Putamen (tissue), 1 donor: Measurements from ENCODE around the gene MGAT1.
A peak's percentile ranks its signal among the peaks of the same experiment; 100 is the strongest.

ENCODE experiments used
- DNase-seq: peaks from one replicate; pipeline ENCODE4 v3.0.0-alpha.2; 2016; ENCODE audit warnings: low spot score

Gene MGAT1

DNA sequence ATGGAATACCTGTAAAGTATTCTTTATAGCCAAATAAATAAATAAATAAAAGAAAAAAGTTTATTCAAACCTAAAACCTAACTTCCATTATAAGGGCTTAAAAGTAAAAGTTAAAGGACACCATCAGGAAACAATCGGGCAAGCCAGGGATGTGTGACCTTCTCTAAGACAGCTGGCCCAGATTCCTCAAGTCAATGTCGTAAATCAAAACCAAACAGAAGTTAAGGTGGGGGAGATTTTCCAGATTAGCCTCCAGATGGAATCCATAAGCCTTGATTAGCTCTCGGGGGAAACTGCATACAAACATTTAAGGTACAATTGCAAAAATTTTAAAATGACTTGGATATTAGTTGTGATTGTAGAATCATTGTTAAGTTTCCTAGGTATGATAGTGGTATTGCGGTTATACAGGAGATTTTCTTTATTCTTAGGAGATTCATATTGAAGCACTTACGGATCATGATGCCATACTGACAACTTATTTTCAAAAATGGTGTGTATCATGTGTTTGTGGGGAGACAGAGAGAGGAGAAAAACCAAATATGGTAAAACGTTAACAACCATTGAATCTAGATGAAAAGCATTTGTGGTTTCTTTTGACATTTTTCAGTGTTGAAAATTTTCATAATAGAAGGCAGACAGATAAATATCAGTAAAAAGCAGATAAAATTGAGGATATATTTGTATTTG, 21.5 kb upstream of the MGAT1 start:
- no peak for DNase-seq

DNA sequence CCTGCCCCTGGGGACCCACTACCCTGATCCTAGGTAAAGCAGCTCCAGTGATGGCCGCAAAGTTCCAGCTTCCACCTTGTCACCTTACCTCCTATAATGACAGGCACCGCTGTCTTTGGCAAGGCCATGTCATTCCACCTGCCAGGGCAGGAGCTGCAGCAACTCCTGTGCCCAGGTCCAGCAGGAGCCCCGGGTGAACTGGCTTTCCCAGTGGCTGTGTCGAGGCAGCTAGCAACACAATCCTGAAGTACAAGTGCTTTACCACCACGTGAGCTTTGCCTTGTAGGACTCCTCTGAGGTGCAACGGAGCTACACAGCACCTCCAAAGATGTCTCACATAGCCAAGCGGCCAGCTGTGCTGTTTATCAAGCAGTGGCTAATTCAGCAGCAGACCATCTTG, 20.7 kb upstream of the MGAT1 start:
- DNase-seq: no peak

DNA sequence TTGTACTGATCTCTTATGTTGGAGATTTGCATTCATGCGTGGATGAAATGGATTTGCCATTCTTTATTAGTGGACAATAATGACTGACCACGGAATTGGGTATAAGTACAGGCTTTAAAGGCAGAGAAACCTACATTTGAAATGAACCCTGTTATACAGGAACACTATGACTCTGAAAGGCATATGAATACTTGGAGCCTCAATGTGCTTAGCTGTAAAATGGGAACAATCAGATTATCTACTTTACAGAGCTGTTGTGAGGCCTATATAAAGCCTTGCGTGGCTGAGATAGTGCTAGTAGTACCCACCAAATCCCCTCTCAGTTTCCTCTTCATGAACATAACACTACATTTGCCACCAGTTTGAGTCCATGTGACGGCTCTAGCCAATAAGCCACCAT, 18.9 kb upstream of the MGAT1 start:
- no peak for DNase-seq

DNA sequence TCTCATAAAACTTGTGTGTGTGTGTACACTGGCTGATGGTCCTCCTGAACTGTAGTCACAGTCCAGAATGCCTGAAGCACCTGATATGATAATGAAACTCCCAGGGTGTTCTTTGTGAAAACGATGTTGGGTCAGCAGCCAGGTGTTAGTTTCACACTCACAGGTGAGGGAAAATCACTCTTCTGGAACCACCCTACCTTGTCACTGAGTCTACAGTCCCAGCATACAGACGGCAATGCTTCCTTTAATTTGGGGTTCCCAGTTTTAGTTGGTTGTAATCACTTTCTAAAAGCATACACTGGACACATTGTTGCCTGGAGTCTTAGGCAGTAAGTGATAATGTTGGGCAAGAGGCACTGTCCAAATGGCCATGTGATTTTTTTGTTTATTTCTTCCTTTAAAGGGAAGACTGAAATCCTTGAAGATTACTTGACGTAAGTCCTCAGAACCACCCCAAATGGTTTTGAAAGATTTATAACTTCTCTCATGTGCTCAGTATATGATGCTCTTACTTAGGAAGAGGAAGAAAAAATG, 18.2 kb upstream of the MGAT1 start:
- DNase-seq: no peak

DNA sequence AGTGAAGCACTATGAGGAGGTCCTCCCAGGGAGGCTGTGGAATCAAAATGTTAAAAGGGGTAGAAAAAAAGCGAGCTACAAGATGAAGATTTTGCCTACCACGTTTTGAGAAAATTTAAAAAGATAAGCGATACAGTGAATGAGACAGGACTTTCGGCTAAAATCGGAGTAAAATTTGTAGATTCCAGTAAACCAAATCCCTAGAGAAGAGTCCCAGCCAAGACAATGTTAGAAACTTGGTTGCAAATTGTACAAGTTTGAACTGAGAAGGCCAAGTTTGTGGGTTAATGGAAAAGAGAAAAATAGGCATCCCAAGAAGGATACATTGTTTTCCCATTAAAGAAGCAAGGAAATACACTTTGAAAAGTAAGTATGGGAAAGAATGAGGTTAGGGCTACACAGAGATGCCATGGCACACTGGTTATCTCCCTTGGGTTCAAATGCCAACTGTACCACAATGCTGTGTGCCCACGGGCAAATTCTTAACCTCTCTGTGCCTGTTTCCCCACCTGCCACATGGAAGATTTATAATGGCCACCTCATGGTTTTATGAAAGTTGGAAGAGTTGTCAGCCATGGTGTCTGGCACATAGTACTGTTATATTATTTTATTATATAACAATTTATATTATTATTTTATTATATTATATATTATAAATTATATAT, 16.2 kb upstream of the MGAT1 start:
- DNase-seq: no peak

DNA sequence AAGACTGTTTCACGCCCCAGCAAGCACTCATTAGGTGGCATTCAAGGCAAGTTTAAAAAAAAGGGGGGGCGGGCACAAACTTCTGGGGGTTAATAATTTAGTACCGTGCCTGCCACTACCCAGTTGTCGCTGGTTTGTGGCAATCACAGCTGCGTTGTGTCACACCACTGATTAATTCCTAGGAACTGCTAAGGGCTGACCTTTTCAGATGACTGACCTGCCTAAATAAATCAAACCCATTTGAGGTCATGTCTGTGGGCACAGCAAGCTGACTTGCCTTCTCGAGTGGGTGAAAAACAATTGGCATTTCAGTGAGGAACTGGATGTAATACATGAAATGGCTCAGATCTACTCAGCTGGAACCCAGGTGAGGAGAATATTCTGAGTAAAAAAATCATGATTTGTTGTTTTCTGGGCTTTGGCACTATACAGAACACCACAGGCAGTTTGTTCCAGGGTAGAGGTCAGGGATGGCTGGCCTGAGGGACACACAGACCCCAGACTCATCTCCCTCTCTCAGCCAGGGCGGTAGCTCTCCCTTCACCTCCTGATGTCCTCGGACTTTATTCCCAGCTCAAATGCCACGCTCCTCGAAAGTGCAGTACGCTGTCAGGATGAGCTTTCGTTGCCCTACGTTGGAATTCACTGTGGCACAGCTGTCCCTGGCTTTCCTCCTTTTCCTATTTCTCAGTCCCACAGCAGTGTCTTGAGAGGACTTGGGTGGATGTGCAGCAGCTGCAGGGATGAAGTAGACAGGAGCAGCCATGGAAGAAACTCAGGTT, 15.5 kb upstream of the MGAT1 start:
- no peak for DNase-seq

DNA sequence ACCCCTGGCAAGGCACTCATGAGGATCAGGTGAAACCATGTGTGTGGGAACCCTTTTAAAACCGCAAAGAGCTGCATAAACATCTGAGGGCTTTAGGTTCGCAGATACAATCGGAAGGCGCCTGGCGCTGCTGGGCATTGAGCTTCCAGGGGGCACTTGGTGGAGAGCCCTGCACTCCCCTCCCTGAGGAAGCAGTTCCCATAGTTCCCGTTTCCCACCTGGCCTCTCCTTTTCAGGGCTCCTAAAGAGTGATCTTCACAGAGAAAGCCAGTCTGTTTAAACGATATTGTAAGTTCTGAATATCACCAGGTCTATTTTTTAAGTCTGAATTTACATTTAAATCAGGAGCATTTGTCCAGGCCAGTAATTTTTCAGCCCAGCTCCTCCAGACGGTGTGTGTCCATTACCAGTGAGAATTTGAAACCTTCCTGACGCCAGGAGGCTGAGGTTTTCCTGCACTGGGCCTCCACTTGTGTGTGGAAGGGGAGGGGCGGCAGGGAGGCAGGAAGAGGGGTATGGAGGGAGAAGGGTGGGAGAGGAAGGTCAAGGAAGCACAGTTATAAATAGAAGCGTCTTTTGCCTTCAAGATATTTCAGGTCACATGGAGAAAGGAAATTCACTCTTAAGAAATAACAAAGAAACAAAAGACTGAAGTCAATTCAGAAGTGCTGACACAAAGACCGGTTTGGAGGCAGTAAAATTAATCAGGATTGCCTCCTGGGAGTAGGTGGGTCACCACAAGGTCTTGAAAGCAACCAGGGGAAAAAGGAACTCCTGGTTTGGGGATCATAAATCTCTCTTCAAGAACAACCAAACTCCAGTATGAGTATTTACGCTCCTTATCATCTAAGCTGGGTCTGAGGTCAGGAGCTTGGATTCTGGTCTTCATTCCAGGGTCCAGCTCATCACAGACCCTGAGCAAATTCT, 14.3 kb upstream of the MGAT1 start:
- DNase-seq: no peak

DNA sequence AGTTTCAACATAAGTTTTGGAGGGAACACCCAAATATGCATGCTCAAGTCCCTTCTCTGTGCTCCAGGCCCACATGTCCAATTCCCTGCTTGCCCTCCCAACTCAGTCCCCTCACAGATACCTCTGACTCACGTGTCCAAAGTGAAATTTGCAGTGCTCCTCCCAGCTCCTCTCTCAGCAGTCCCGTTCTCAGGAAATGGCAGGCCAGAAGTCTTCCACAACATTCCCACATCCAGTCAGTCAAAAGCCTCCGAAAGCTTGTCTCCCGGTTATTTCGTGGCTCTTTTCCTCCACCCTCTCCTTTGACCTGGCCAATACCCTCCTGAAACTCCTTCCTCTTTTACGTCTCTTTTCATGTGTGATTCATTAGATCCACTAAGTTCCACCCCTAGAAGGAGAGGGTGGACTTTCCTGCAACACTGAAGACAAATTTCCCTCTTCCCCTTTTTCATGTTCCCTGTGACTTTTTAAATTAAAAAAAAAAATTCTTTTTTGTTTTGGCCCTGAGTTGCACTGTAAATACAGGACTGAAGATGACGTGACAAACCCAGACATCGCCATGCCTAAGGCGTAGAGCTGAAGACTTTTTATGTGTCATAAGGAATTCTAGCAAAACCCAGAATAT, 12.8 kb upstream of the MGAT1 start:
- no peak for DNase-seq

DNA sequence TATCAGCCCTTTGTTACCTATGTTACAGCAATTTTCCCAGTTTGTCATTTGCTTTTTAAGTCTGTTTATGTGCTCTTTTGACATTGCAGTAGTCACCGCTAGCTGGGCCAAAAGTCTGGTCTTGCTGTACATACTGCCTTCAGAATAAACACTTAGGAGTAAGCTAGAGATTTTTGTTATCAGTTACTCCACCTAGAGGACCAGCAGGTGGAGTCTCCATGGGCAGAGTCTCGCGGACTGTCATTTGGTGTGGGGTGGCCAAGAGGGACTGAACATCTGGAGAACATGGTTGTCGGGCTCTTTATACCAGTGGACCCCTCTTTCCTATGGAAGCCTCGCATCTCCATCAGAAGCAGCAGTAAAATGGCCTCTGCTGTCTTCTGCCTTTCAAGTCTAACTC, 10.8 kb upstream of the MGAT1 start:
- DNase-seq: no peak

DNA sequence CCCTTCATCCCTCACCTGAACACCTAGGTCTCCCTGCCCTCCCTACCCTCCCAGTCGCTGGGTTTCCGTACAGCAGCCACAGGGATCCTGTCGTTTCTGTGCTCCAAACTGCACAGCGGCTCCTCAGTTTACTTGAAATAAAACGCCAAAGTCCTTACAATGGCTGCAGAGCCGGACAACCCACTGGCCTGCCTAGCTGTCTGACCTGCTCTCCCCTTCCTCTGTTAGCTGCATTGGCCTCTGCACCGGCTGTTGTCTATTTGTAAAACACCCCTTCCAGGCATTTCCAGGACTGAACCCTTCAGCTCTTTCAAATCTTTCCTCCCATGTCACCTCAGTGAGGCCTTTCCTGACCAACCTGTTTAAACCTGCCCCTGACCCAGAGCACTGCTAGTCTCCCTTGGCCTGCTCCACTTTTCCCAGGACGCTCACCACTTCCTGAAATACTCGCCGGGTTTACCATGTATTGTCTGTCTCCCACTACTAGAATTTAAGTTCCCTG, 9.1 kb upstream of the MGAT1 start:
- no peak for DNase-seq

DNA sequence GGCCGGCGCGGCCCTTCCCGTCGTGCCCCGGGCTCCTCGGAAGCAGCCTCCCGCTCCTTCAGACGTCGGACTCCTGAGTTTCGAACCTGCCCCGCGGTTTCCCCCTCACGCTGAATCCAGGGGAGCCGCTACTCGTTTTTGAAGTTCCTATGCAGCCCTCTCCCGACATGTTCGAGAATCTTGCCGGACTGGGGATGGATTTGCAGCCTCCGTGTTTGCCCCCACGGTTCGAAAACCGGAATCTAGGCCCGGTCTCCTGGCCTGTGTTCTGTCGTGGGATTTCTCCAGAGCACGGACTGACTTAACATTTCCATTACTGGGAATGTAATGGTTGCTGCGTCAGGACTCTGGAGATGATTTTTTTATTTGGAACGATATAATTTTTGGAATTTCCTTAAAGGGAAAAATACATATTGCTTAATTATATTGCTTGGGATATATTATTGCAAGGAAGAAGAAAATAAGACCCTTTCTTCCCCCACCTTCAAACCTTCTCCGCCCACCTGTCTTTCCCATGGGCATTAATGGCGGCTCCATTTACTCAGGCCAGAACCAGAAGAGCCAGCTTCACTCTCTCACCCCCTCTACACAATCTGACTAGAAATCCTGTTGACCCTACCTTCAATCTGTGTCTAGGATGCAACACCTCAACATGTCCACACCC, 8.5 kb upstream of the MGAT1 start:
- peak; percentile 60 for DNase-seq

DNA sequence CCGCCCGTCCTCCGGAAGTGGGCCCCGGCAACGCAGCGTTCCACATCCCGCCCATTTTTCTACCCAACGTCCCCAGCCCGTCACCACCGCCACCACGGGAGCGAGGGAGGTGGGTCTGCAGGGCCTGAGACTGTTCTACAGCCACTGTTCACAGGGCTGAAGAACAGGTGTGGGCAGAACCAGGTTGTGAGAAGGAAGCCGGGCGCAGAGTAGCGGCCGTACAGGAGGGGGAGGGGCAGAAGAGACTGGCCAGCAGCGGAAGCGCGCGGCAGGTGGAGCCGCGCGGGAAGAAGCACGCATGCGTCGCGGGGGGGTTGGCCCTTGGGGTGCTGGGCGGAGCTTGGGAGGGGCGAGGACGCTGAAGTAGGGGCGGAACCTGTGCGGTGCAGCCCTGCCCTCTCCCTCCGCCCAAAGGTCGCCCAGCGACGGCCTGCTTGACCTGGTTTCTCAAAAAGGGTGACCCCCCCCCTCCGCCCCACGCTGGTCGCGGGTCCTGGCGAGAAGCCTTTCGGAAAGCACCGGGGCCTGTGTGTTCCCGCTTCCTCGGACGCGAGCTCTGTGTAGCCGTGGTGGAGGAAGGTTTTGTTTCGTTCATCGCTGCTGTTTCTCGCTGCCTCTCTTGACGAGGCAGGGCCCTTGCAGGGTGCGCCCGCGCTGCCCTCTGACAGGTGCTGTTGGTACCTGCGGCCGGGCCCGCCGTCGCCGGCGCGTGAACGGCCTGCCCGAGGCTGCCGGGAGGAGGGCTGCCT, 7.8 kb upstream of the MGAT1 start:
- peak; percentile 97 for DNase-seq

DNA sequence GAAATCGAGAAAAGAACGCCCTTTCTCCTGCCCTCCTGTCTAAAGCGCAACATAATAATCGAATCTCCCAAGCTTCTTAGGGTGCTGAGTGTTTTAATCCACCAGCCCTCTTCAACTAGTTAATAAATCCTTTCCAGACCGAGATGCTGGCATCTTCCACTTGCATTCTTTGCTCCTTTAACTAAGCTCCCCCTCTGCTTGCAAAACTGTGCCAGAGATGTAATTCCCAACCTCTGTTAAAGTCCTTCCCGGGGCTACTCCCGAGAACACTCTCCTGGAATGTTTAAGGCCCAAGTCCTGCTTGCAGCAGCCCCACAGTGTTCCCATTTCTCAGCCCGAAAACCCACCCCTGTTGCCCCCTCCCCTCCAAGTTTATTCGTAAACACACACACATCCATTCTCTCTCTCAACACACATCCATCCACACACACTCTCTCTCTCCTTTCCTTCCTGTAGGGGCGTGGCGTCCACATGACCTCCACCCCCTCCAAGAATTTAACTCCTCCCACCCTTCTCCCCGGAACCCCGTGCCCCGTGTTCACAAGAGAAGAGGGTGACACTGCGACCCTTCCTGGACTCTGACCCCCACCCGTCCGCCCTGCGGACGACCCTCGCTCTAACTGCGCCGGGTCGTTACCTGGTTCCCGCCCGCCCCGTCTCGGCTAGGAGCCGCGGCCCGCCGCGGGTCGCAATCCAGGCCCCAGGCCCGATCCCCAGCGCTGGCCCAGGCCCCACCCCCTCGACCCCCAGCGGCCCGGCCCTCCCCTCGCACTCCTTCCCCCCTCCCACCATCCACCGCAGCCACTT, 7.0 kb upstream of the MGAT1 start:
- peak; percentile 91 for DNase-seq

DNA sequence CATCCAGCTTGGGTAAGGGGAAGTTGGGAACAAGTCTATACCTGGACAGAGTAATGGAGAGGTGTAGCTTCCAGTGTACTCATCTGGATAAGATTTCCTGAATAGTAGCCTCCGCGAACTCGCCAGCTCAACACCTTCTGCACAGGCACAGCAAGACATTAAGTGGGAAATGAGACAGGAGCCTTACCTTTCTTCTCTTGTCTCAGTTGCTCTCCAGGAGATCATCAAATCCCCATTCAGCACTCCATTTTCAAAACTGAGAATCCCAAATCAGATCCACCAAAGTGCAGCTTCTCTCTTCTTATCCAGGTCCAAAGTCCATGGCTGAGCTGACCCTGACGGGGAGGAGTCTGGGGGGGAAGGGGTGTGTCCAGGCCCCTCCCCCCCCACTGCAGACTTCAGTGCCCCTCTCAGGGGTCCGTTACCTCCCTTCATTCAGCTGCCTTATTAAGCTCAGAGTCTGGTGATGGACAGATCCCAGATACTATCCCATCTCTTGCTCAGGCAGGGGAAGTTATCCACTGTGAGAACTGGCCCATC, 5.9 kb upstream of the MGAT1 start:
- DNase-seq: no peak

DNA sequence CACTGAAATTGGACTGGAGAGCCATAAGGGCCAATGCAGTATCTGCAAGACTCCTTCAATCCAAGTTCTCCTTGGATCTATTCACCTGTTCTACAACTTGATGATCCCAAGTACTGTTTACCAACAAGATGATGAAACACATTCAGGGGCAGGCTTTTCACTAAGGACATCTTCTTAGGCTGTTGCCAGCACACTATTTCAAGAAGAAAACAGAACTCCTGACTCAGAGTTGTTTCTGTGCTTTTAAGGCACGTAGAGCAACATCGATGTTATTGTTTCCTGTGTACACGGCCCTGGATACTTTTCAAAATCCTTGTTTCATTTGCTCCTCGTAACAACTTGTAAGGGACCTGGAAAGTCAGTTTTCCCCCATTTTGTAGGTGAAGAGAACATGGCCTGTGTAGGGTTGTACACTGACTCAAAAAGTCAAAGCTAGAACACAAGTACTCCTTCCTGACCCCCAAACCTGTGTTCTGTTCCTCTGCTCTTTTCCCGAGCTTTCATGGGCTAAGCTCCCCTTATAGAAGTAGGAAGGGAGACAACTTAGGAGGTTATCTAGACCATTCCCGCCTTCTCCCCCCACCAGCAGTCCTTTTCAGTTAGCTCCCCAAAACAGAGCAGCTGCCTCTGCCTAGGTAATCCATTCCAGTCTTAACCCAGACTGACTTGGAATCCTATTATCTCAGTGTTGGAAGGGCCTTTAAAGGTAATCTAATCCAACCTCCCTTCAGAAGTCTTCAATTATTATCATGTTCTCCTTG, 5.2 kb upstream of the MGAT1 start:
- no peak for DNase-seq

DNA sequence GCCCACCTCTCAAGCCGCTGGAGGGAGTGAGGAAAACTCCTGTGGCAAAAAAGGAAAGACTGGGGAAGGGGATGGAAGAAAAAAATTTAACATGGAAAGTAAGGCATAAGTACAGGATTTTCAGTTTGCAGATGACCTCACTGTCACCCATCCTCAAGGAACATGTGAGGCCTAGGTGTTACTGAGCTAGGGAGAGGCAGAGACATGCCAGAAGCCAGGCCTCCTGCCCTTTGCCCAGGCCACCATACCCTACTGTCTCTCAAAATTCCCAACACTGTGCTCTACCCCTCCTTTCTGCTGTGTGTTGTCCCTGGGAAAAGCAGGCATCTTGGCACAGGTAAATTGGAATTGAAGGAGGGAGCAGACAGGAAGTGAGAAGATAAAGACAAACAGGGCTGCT, 4.4 kb upstream of the MGAT1 start:
- DNase-seq: no peak

DNA sequence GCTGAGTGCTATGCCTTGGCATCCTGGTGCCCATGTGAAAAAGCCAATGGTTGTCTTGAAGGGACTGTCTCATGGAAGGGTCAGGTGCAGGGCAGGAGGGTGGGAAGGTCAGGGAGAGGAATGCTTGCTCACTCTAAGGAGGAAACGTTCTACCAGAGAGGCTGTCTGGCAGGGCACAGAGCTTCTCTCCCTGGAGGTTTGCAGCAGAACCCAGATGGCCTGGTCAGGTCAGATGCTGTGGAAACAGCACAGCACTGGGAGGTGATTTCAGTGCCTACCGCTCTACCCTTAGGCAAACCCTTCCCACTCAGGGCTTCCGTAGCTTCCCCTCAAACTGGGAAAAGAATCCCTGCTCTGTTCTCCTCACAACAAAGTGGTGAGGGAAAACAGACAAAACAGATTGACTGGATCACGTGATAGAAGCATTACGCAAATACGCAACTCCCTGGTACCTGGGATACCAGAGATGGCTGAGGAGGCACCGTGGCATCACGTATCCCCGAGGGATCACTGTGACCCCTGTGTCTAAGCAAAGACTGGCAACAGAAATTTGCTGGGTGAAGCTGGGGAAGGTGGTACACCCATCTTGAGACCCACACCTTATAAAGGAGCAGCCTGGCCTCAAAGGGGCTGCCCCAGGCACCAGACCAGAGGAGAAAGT, 3.9 kb upstream of the MGAT1 start:
- DNase-seq: no peak
